ENCODE data around the gene CCRL2. TPM values are rescaled to one million over a fixed set of nuclear protein-coding genes. Genes with fewer than 3 reads are reported as not detected.
"Not testable (repeated sequence)": the region's sequence is repeated elsewhere in the genome, so short reads cannot be mapped to it uniquely, and the experiment has no call there.

Gene CCRL2
- total RNA-seq, 1 donor from 2014 or later: 1.7 TPM

DNA sequence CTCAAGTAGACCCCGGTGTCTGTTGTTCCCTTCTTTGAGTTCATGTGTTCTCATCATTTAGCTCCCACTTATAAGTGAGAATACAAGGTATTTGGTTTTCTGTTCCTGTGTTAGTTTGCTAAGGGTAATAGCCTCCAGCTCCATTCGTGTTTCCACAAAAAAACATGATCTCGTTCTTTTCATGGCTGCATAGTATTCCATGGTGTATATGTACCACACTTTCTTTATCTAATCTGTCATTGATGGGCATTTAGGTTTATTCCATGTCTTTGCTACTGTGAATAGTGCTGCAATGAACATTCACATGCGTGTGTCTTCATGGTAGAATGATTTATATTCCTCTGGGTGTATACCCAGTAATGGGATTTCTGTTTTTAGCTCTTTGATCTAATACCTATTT, 4.2 kb upstream of the CCRL2 start:
- intact Hi-C loops (cut with micrococcal nuclease); H3K36me3 Mint-ChIP-seq (ENCODE audit: low read depth); H3K27ac Mint-ChIP-seq; DNase-seq; H3K9me3 Mint-ChIP-seq; H3K4me3 Mint-ChIP-seq: not testable (repeated sequence)
- Mint-ChIP-seq H3K27me3 (peaks cover 13% of the 10 kb centered on the region), H3K4me1 (peaks cover 13% of the 10 kb centered on the region)

DNA sequence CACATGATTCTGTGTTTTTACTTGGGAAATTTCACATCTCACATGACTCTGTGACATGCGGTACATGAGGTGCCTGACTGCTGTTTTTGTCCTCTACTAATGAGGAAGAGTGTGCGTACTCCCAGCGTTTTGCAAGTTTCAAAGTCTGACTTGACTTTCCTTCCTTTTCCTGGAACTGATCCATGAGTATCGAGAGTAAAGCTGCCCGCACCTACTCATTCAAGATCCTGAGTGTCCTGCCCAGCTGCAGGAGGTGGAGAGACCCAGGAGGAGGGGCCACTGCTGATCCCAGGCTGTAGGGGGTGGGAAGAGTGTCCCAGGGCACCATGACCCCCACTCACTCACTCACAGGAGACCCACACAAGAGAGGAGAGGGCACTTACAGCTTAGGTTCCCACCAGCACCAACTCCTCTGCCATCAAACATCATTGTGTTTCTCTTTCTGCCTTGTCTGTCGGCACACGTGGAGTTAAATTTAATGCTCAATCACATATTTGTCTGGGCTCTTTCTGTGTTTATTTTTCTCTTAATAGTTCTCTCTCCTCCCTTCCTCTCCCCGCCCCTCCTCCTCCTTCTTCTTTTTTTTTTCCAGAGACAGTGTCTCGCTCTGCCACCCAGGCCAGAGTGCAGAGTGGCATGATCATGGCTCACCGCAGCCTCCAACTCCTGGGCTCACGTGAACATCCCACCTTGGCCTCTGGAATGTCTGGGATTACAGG, 1.6 kb upstream of the CCRL2 start:
- Mint-ChIP-seq H3K4me1 (peaks cover 29% of the 10 kb centered on the region), H3K36me3 (ENCODE audit: low read depth) (peaks cover 12% of the 10 kb centered on the region), H3K27ac (no peak overlapping the region), H3K9me3 (no peaks in the 10 kb centered on the region), H3K27me3 (peaks cover 13% of the 10 kb centered on the region), H3K4me3 (no peak overlapping the region)
- no peak for DNase-seq
- intact Hi-C loops (cut with micrococcal nuclease): no loop called here

DNA sequence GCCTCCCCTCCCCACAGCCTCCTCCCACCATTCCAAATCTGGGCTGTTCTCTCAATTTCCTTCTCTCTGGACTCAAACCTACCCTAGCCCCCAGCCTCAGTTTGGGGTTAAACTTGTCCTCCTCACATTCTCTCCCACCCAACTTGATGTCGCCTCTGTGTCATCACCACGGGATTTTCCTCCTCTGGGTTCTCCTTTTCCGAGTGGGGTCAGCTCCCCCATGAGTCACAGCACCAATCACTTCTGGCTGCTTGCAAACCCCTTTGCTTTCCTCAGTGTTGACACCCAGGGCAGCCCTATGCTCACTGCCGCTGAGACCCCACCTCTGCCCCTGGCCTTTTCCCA, 644 bp upstream of the CCRL2 start:
- H3K4me1 Mint-ChIP-seq: peaks cover 29% of the 10 kb centered on the region
- intact Hi-C loops (cut with micrococcal nuclease): no loop called here
- DNase-seq: no peak
- peaks cover 12% of the 10 kb centered on the region for H3K36me3 Mint-ChIP-seq (ENCODE audit: low read depth)
- H3K27me3 Mint-ChIP-seq: peaks cover 15% of the 10 kb centered on the region
- H3K9me3 Mint-ChIP-seq: no peaks in the 10 kb centered on the region
- H3K4me3 Mint-ChIP-seq: peak overlapping the region; percentile 84
- peak overlapping the region; percentile 88 for H3K27ac Mint-ChIP-seq

DNA sequence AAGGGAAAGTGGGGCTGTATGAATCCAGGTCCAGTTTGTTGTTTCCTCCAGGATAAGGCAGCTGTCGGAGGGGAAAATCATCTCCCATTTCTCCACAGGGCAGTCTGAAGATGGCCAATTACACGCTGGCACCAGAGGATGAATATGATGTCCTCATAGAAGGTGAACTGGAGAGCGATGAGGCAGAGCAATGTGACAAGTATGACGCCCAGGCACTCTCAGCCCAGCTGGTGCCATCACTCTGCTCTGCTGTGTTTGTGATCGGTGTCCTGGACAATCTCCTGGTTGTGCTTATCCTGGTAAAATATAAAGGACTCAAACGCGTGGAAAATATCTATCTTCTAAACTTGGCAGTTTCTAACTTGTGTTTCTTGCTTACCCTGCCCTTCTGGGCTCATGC, 911 bp downstream of the CCRL2 start:
- no peaks in the 10 kb centered on the region for H3K9me3 Mint-ChIP-seq
- H3K27me3 Mint-ChIP-seq: peaks cover 13% of the 10 kb centered on the region
- H3K4me1 Mint-ChIP-seq: peaks cover 29% of the 10 kb centered on the region
- intact Hi-C loops (cut with micrococcal nuclease): no loop called here
- peak overlapping the region; percentile 84 for H3K4me3 Mint-ChIP-seq
- no peak for DNase-seq
- H3K36me3 Mint-ChIP-seq (ENCODE audit: low read depth): peaks cover 12% of the 10 kb centered on the region
- H3K27ac Mint-ChIP-seq: peak overlapping the region; percentile 20

DNA sequence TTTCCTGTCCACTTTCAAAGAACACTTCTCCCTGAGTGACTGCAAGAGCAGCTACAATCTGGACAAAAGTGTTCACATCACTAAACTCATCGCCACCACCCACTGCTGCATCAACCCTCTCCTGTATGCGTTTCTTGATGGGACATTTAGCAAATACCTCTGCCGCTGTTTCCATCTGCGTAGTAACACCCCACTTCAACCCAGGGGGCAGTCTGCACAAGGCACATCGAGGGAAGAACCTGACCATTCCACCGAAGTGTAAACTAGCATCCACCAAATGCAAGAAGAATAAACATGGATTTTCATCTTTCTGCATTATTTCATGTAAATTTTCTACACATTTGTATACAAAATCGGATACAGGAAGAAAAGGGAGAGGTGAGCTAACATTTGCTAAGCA, 1.8 kb downstream of the CCRL2 start:
- H3K27me3 Mint-ChIP-seq: peaks cover 7% of the 10 kb centered on the region
- H3K36me3 Mint-ChIP-seq (ENCODE audit: low read depth): peaks cover 12% of the 10 kb centered on the region
- H3K4me1 Mint-ChIP-seq: peaks cover 29% of the 10 kb centered on the region
- peak overlapping the region; percentile 2 for H3K4me3 Mint-ChIP-seq
- H3K9me3 Mint-ChIP-seq: no peaks in the 10 kb centered on the region
- H3K27ac Mint-ChIP-seq: no peak overlapping the region
- no peak for DNase-seq
- intact Hi-C loops (cut with micrococcal nuclease): no loop called here

DNA sequence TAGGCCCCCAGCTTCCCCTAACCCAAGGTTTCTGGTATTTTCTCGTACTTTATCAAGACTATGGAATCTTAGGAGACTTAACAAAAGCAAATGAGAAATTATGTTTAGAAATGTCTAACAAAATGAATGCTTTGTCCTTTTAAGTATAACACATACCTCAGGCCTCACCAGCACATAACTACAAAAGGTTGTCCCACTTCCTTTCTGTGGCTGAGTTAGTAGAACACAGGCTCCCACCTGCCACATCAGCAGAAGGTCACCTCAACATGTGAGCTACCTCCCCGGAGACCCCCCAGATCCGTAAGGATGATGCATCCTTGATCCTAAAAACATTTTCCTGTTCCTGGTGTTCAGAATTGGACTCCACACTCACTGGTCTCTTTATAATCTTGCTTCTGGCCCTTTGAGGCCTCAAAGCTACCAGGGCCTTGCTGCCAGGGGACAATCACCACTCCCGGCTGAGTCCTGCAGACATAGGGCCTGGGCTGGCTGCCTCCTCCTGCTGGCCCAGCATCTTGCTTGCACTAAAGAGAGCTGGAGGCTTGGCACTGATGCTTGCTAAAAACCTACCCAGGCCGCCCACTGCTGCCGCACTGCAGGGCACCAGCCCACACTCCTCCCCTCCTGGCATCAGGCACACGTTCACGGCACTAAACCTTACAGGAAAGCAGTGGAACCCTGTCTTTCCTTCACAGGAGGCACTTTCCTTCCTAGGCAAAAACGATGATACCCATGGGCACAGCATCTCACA, 2.9 kb downstream of the CCRL2 start:
- intact Hi-C loops (cut with micrococcal nuclease): no loop called here
- Mint-ChIP-seq H3K27me3 (peaks cover 2% of the 10 kb centered on the region), H3K36me3 (ENCODE audit: low read depth) (peaks cover 12% of the 10 kb centered on the region), H3K4me3 (no peak overlapping the region), H3K9me3 (no peaks in the 10 kb centered on the region), H3K27ac (peak overlapping the region; percentile 34), H3K4me1 (peaks cover 29% of the 10 kb centered on the region)
- DNase-seq: no peak

DNA sequence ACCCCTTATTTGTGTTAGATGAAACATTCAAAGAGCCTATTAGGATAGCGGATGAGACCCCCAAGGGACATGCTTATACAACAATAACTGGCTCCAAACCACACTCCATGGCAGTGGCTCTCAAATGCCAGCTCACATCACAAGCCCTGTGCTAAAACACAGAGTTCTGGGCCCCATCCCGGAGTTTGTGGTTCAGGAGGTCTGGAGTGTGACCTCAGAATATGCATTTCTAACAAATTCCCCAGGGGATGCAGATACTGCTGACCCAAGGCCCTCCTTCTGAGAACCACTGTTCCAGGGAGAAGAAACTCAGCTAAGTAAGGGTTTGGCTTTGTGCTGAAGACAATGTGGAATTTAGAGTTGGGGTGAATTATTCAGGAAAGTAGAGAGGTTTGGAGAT, 3.6 kb downstream of the CCRL2 start:
- H3K9me3 Mint-ChIP-seq: no peaks in the 10 kb centered on the region
- H3K27me3 Mint-ChIP-seq: peaks cover 2% of the 10 kb centered on the region
- no peak for DNase-seq
- peaks cover 29% of the 10 kb centered on the region for H3K4me1 Mint-ChIP-seq
- no peak overlapping the region for H3K27ac Mint-ChIP-seq
- peaks cover 12% of the 10 kb centered on the region for H3K36me3 Mint-ChIP-seq (ENCODE audit: low read depth)
- intact Hi-C loops (cut with micrococcal nuclease): no loop called here
- no peak overlapping the region for H3K4me3 Mint-ChIP-seq

DNA sequence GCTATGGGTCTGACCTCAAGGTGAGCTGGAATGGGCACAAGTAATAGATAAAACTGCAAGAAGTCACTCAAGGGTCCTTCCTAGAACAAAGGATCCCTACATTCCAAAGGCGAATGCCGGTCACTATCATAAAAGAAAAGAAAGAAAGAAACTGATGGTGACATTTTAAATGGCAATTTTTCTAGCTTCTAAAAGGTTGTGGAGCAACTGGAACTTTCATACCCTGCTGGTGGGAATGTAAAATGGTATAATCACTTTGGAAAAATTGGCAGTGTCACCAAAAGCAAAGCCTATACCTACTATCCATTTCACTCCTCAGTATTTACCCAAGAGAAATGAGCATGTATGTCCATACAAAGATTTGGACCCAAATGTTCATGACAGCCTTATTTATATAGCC, 4.2 kb downstream of the CCRL2 start:
- Mint-ChIP-seq H3K9me3 (no peaks in the 10 kb centered on the region), H3K27ac (no peak overlapping the region), H3K27me3 (peaks cover 2% of the 10 kb centered on the region), H3K4me3 (no peak overlapping the region), H3K4me1 (peaks cover 32% of the 10 kb centered on the region), H3K36me3 (ENCODE audit: low read depth) (peaks cover 12% of the 10 kb centered on the region)
- DNase-seq: no peak
- intact Hi-C loops (cut with micrococcal nuclease): no loop called here

DNA sequence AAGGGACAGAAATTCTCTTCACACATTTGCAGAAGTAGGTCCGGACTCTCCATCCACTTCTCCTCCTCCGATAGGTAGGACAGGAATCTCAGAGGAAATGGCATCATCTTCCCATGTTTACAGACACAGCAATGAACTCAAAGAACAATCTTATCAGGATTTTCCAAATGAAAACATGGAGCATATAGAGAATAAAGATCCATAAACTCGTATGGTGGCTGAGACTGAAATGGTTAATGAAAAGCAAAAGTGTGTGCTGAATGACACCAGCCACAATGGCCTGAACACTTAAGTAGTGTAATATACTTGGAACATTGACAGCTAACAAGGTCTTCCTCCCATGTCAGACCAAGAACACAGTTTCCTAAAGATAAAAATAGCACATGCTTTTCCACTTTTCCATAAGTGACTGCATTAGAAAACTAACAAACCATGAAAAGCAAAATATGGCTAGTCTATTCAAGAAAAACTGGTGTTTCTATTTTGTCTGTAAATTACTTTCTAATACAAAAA, 5.8 kb downstream of the CCRL2 start:
- H3K4me1 Mint-ChIP-seq: peaks cover 23% of the 10 kb centered on the region
- peaks cover 12% of the 10 kb centered on the region for H3K36me3 Mint-ChIP-seq (ENCODE audit: low read depth)
- no peak for DNase-seq
- H3K27ac Mint-ChIP-seq: no peak overlapping the region
- H3K9me3 Mint-ChIP-seq: no peaks in the 10 kb centered on the region
- intact Hi-C loops (cut with micrococcal nuclease): no loop called here
- H3K4me3 Mint-ChIP-seq: no peak overlapping the region
- peaks cover 2% of the 10 kb centered on the region for H3K27me3 Mint-ChIP-seq

DNA sequence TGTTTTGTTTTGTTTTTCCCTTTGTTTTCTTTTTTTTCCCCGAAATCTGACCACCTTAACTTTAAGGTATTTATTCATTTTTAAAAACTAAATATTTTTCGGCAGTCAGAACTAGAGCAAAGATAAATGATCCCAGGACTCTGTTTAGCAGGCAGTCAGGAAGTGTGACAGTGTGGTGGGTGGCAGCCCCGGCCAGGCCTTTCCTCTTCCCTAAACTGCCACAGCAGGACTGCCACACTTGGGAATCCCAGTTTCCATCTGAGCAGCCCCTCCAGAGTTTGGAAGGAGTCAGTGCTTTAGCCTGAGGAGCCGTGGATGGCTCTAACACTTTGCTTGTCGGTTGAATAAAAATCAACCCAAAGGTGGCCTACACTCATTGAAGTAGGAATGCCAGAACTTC, 6.9 kb downstream of the CCRL2 start:
- intact Hi-C loops (cut with micrococcal nuclease): no loop called here
- H3K9me3 Mint-ChIP-seq: no peaks in the 10 kb centered on the region
- H3K27me3 Mint-ChIP-seq: peaks cover 2% of the 10 kb centered on the region
- H3K27ac Mint-ChIP-seq: no peak overlapping the region
- H3K4me3 Mint-ChIP-seq: no peak overlapping the region
- peaks cover 14% of the 10 kb centered on the region for H3K4me1 Mint-ChIP-seq
- no peak for DNase-seq
- H3K36me3 Mint-ChIP-seq (ENCODE audit: low read depth): peaks cover 7% of the 10 kb centered on the region

DNA sequence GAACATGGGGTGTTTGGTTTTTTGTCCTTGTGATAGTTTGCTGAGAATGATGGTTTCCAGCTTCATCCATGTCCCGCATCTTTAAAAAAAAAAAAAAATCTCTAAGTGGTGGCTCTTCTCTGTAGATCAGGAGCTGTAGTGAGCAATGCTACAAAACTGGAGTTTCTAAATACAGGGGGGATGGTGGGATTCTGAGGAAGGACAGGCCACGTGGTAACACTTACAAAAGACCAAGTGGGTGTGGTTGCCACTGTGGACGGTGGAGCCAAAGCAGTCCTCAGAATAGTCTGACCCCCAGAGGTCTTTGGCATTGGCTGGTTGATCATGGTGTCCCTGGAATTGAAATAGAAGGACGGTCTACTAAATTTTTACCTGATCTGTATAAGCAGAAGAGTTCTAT, 7.7 kb downstream of the CCRL2 start:
- no peak for DNase-seq
- H3K36me3 Mint-ChIP-seq (ENCODE audit: low read depth): peaks cover 4% of the 10 kb centered on the region
- no peak overlapping the region for H3K27ac Mint-ChIP-seq

DNA sequence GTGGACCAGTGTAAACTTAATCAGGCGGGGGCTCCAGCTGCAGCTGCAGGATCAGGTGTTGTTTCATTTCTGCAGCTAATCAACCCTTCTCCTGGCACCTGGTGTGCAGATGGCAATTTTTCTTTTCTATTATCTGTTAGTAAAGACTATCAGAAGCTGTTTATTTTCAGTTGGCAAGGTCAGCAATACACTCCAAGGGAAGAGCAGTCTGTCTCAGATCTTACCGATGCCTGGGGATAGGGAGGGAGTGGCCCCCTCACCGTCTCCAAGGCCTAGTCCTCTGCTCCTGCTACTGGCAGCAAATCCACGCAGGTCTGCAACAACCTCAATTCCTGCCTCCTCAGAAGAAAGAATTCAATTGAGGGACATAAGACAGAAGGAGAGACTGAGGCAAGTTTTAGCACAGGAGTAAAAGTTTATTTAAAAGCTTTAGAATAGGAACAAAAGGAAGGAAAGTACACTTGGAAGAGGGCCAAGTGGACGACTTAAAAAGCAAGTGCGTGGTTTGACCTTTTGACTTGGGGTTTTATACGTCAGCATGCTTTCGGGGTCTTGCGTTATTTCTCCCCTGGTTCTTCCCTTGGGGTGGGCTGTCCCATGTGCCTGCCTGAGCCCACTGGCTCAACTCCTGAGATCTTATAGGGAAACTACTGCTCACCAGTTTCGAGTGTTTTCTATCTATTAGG, 9.2 kb downstream of the CCRL2 start:
- Mint-ChIP-seq H3K4me1 (peaks cover 6% of the 10 kb centered on the region), H3K9me3 (no peaks in the 10 kb centered on the region), H3K27ac (no peak overlapping the region), H3K36me3 (ENCODE audit: low read depth) (no peaks in the 10 kb centered on the region), H3K27me3 (no peaks in the 10 kb centered on the region), H3K4me3 (no peak overlapping the region)
- DNase-seq: no peak
- intact Hi-C loops (cut with micrococcal nuclease): no loop called here

More for the DNA sequence above, 7.7 kb downstream of the CCRL2 start:
- Mint-ChIP-seq H3K9me3 (no peaks in the 10 kb centered on the region), H3K4me1 (peaks cover 11% of the 10 kb centered on the region), H3K27me3 (peaks cover 2% of the 10 kb centered on the region), H3K4me3 (no peak overlapping the region)
- intact Hi-C loops (cut with micrococcal nuclease): no loop called here

DNA sequence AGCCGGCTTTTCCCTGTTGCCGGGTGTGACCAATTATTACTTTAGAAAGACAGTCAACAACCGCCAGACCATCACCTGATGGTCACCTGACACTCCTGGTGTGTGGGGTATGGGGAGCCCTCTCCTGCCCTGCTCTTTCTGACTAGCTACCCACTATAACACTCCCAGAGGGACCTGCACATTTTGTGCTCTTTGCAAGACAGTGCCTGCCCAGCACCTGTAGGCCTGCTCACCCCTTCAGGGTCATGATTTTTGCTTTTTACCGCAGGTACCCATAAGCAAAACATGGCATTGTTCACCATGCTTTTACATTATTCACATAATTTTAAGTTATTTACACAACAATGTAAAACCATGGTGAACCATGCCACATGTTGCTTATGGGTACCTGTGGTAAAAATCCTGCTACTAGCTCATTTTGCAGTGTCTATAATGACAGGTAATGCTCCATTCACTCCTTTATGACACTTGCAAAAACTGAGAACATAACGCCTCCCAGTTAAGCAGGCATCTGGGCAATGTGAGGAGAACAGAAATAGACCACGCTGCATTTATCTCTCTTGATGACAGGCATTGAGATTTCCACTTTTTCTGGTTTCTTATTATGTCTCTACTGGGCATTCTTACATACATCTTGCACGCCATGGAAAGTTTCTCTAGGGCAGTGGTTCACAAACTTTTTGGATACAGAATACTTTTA, 9.9 kb downstream of the CCRL2 start:
- Mint-ChIP-seq H3K27me3 (no peaks in the 10 kb centered on the region), H3K9me3 (no peaks in the 10 kb centered on the region), H3K4me3 (no peak overlapping the region), H3K27ac (no peak overlapping the region), H3K4me1 (peaks cover 6% of the 10 kb centered on the region), H3K36me3 (ENCODE audit: low read depth) (no peaks in the 10 kb centered on the region)
- DNase-seq: no peak
- intact Hi-C loops (cut with micrococcal nuclease): no loop called here
